ENCODE measurements around the gene OR3A3. TPM values are rescaled to one million over a fixed set of nuclear protein-coding genes. Genes with fewer than 3 reads are reported as not detected.

The OR3A3 gene
- total RNA-seq, 1 experiment from 2014 or later, result not detected

GRCh38 chr17:3440451-3440850, 29.3 kb downstream of the OR3A3 start:
- H3K23me2 ChIP-seq (ENCODE audit: insufficient read length, low read depth, low read length, poor library complexity, severe bottlenecking), result no peaks in the 10 kb centered on the region
- no CpG with 5 or more reads among the region's 2 CpGs for WGBS (ENCODE audit: extremely low coverage, insufficient read length, low lambda C conversion rate)
- no peak overlapping the region for H3K18ac ChIP-seq (ENCODE audit: insufficient read length, low read depth, low read length)
- H3K4me3 Mint-ChIP-seq, result no peak overlapping the region
- peaks cover 1% of the 10 kb centered on the region for H3K27me3 Mint-ChIP-seq (ENCODE audit: low read depth)
- H3K4me1 Mint-ChIP-seq, result peaks cover 0 to 5% of the 10 kb centered on the region in 2 experiments; a peak in 1 of 4 replicates
- H3K79me2 ChIP-seq (ENCODE audit: insufficient read depth, low read length), result no peaks in the 10 kb centered on the region
- TF ChIP-seq CTCF (conservative IDR thresholded peaks at IDR 0.05), result no peak
- H4K20me1 ChIP-seq (ENCODE audit: control insufficient read depth, insufficient read depth, insufficient read length), result no peaks in the 10 kb centered on the region
- no peak overlapping the region for H2AK5ac ChIP-seq (ENCODE audit: insufficient read length, low read length)
- H3K4me1 ChIP-seq (ENCODE audit: insufficient read depth, low read length), result no peaks in the 10 kb centered on the region
- no peak overlapping the region for H2BK15ac ChIP-seq (ENCODE audit: low read depth, low read length)
- no peak overlapping the region for H4K5ac ChIP-seq (ENCODE audit: insufficient read length, low read depth, low read length)
- no peak overlapping the region for H2BK20ac ChIP-seq (ENCODE audit: low read depth, low read length, poor library complexity, severe bottlenecking)
- no peaks in the 10 kb centered on the region; a peak in 1 of 7 replicates for H3K36me3 Mint-ChIP-seq (ENCODE audit: insufficient read depth in 1 of 3, low read depth in 3 of 3)
- no peak overlapping the region for H2BK5ac ChIP-seq (ENCODE audit: insufficient read length, low read length)
- no peak overlapping the region for H3K4ac ChIP-seq (ENCODE audit: low read depth, low read length)
- H3K56ac ChIP-seq (ENCODE audit: insufficient read length, low read depth, low read length), result no peak overlapping the region
- no peak overlapping the region for H2AFZ ChIP-seq (ENCODE audit: low read length)
- H2BK12ac ChIP-seq (ENCODE audit: insufficient read length, low read depth, low read length), result no peak overlapping the region
- no peaks in the 10 kb centered on the region for H3K9me3 ChIP-seq (ENCODE audit: control insufficient read depth, low read depth, low read length)
- no peak overlapping the region for H3T11ph ChIP-seq (ENCODE audit: low read length)
- no peaks in the 10 kb centered on the region for H3K27me3 ChIP-seq (ENCODE audit: insufficient read depth, low read length)
- H2BK120ac ChIP-seq (ENCODE audit: low read depth, low read length, poor library complexity, severe bottlenecking), result no peak overlapping the region
- no peak overlapping the region for H3K23ac ChIP-seq (ENCODE audit: insufficient read length, low read depth, low read length)
- H3K9me3 Mint-ChIP-seq, result peaks cover 0 to 15% of the 10 kb centered on the region in 2 experiments; a peak in 2 of 5 replicates
- no peak overlapping the region for H3K27ac Mint-ChIP-seq
- H4K8ac ChIP-seq (replicated peaks; ENCODE audit: insufficient read length, low read depth, low read length), result no peak overlapping the region
- DNase-seq, result no peak
- no peak overlapping the region for H3K4me2 ChIP-seq (ENCODE audit: insufficient read depth, insufficient read length, low read length)
- no peaks in the 10 kb centered on the region for H3K79me1 ChIP-seq (ENCODE audit: insufficient read depth, low read depth, low read length, poor library complexity, severe bottlenecking)
- H3K9ac ChIP-seq (ENCODE audit: extremely low read depth, insufficient read length, low read length), result no peak overlapping the region
- no peak overlapping the region for H4K91ac ChIP-seq (ENCODE audit: insufficient read length, low read depth, low read length)
- no peak overlapping the region for H3K14ac ChIP-seq (ENCODE audit: insufficient read depth, low read length)
- H3K27ac ChIP-seq (ENCODE audit: insufficient read length, low read depth, low read length), result no peak overlapping the region
